Neural cell (in vitro differentiated cells): ENCODE data around the gene ADD2.

Experiments
- CTCF ChIP-seq: fragments of 450-650 bp; IDR thresholded peaks from 2 replicates; pipeline ENCODE4 v1.5.1; 2014; ENCODE audit warnings: antibody characterized with exemption, mild to moderate bottlenecking, moderate library complexity; ENCODE audit not compliant: poor library complexity, severe bottlenecking
- EP300 ChIP-seq: fragments of 450-650 bp; conservative IDR thresholded peaks from 2 replicates; pipeline ENCODE4 v1.6.1; 2014; ENCODE audit warnings: antibody characterized with exemption, mild to moderate bottlenecking, moderate library complexity; ENCODE audit not compliant: poor library complexity, severe bottlenecking
- REST ChIP-seq: IDR thresholded peaks from 2 replicates; pipeline ENCODE4 v1.6.1; 2012; ENCODE audit warnings: borderline replicate concordance
- TAF1 ChIP-seq: IDR thresholded peaks from 2 replicates; pipeline ENCODE4 v1.6.1; 2012; ENCODE audit warnings: low read depth

- TF ChIP-seq CTCF: no peak
- TF ChIP-seq TAF1: no peak
- TF ChIP-seq EP300: no peak
- no peak for TF ChIP-seq REST
Measured at GRCh38 chr2:70808983-70809958, 41.3 kb upstream of the ADD2 start.
